ENCODE data around the gene GGNBP2. TPM values are rescaled to one million over a fixed set of nuclear protein-coding genes. Genes with fewer than 3 reads are reported as not detected.

Gene GGNBP2
- polyA plus RNA-seq, 3 donors, result 22.3 to 89.5 (median 31.5) TPM

- Histone ChIP-seq H4K20me1 (ENCODE audit: insufficient read depth, low read length) (no peaks in the 10 kb centered on the region), H3K79me2 (ENCODE audit: insufficient read depth, low read length) (no peaks in the 10 kb centered on the region), H3K9ac (ENCODE audit: insufficient read depth, low read length, poor library complexity, severe bottlenecking) (no peak overlapping the region), H3K9me3 (replicated peaks in 1 of 2; ENCODE audit: control insufficient read depth in 1 of 2, insufficient read depth in 1 of 2, low read length in 2 of 2) (no peaks in the 10 kb centered on the region), H3K4me2 (replicated peaks; ENCODE audit: extremely low read depth, low read length, poor library complexity, severe bottlenecking) (no peak overlapping the region), H3K27me3 (ENCODE audit: control insufficient read depth in 2 of 2, insufficient read depth in 2 of 2, low read length in 2 of 2) (no peaks in the 10 kb centered on the region), H2AFZ (ENCODE audit: insufficient read depth, low read depth, low read length, poor library complexity, severe bottlenecking) (no peak overlapping the region), H3K27ac (ENCODE audit: low read depth in 1 of 2, low read length in 2 of 2) (no peak overlapping the region), H3K4me1 (ENCODE audit: control insufficient read depth in 1 of 2, insufficient read depth in 2 of 2, low read length in 2 of 2) (no peaks in the 10 kb centered on the region), H3K4me3 (replicated peaks in 1 of 3; ENCODE audit: low read depth in 2 of 3, low read length in 3 of 3) (no peak overlapping the region), H3K36me3 (replicated peaks in 1 of 2; ENCODE audit: control insufficient read depth in 1 of 2, insufficient read depth in 2 of 2, low read length in 2 of 2) (peaks cover 48 to 90% of the 10 kb centered on the region in 2 donors)
- DNase-seq, result no peak
- no peak for TF ChIP-seq CTCF (IDR thresholded peaks at IDR 0.05)
- WGBS (ENCODE audit: insufficient coverage), result 98% methylated on average over 6 of the region's 6 CpGs
- H3K27ac Mint-ChIP-seq, result no peak overlapping the region
- no peaks in the 10 kb centered on the region for H3K4me1 Mint-ChIP-seq
- no peaks in the 10 kb centered on the region for H3K27me3 Mint-ChIP-seq (ENCODE audit: low read depth in 3 of 3)
- H3K36me3 Mint-ChIP-seq, result peaks cover 60 to 84% of the 10 kb centered on the region in 2 donors
- intact Hi-C loops (cut with micrococcal nuclease), result no loop called here
- H3K9me3 Mint-ChIP-seq, result peaks cover 0 to 1% (median 0%) of the 10 kb centered on the region in 7 donors
- H3K4me3 Mint-ChIP-seq, result no peak overlapping the region
Observed at GRCh38 chr17:36501963-36502362, 42.8 kb upstream of the GGNBP2 start.

GRCh38 chr17:36503456-36504155, 41.1 kb upstream of the GGNBP2 start:
- intact Hi-C loops (cut with micrococcal nuclease), result no loop called here
- Histone ChIP-seq H3K4me2 (replicated peaks; ENCODE audit: extremely low read depth, low read length, poor library complexity, severe bottlenecking) (no peak overlapping the region), H3K9me3 (replicated peaks in 1 of 2; ENCODE audit: control insufficient read depth in 1 of 2, insufficient read depth in 1 of 2, low read length in 2 of 2) (no peaks in the 10 kb centered on the region), H3K36me3 (replicated peaks in 1 of 2; ENCODE audit: control insufficient read depth in 1 of 2, insufficient read depth in 2 of 2, low read length in 2 of 2) (peaks cover 38 to 90% of the 10 kb centered on the region in 2 donors), H3K9ac (ENCODE audit: insufficient read depth, low read length, poor library complexity, severe bottlenecking) (no peak overlapping the region), H3K79me2 (ENCODE audit: insufficient read depth, low read length) (no peaks in the 10 kb centered on the region), H4K20me1 (ENCODE audit: insufficient read depth, low read length) (no peaks in the 10 kb centered on the region), H2AFZ (ENCODE audit: insufficient read depth, low read depth, low read length, poor library complexity, severe bottlenecking) (no peak overlapping the region), H3K27ac (ENCODE audit: low read depth in 1 of 2, low read length in 2 of 2) (no peak overlapping the region), H3K4me1 (ENCODE audit: control insufficient read depth in 1 of 2, insufficient read depth in 2 of 2, low read length in 2 of 2) (no peaks in the 10 kb centered on the region), H3K27me3 (ENCODE audit: control insufficient read depth in 2 of 2, insufficient read depth in 2 of 2, low read length in 2 of 2) (no peaks in the 10 kb centered on the region), H3K4me3 (replicated peaks in 1 of 3; ENCODE audit: low read depth in 2 of 3, low read length in 3 of 3) (no peak overlapping the region)
- Mint-ChIP-seq H3K4me1 (no peaks in the 10 kb centered on the region), H3K4me3 (no peak overlapping the region), H3K36me3 (peaks cover 59 to 79% of the 10 kb centered on the region in 2 donors), H3K27me3 (ENCODE audit: low read depth in 3 of 3) (no peaks in the 10 kb centered on the region), H3K27ac (peak overlapping the region in 1 of 7 donors; percentile 64), H3K9me3 (no peaks in the 10 kb centered on the region)
- no peak for DNase-seq
- no peak for TF ChIP-seq CTCF (IDR thresholded peaks at IDR 0.05)
- WGBS (ENCODE audit: insufficient coverage), result 99% methylated on average over 7 of the region's 7 CpGs

Data from CD14-positive monocyte (primary cell).